Loucy (cell line): ENCODE results near the gene PSMA1.
A peak's percentile ranks its signal among the peaks of the same experiment; 100 is the strongest.

Experiments used
- H2AFZ ChIP-seq: fragments of 200-600 bp; sonication (generic); 2 replicates; pipeline ENCODE4 v1.6.0; 2016; ENCODE audit warnings: antibody characterized with exemption, mild to moderate bottlenecking, low read length, moderate library complexity
- H3F3A ChIP-seq: fragments of 200-600 bp; 2 replicates; pipeline ENCODE4 v1.6.0; 2016; ENCODE audit warnings: antibody characterized with exemption, low read depth, mild to moderate bottlenecking
- H3K27me3 ChIP-seq: fragments of 200-600 bp; sonication (generic); 2 replicates; pipeline ENCODE4 v1.6.1; 2014; ENCODE audit warnings: low read length, mild to moderate bottlenecking; ENCODE audit not compliant: insufficient read depth, poor library complexity, severe bottlenecking
- H3K36me3 ChIP-seq: fragments of 200-600 bp; sonication (generic); 2 replicates; pipeline ENCODE4 v1.6.1; 2016; ENCODE audit warnings: low read length; ENCODE audit not compliant: insufficient read depth
- H3K4me1 ChIP-seq: fragments of 200-600 bp; sonication (generic); 2 replicates; pipeline ENCODE4 v1.5.1; 2014; ENCODE audit warnings: low read length, mild to moderate bottlenecking; ENCODE audit not compliant: insufficient read depth, poor library complexity, severe bottlenecking
- H3K4me2 ChIP-seq: fragments of 200-600 bp; sonication (generic); 2 replicates; pipeline ENCODE4 v1.6.0; 2014; ENCODE audit warnings: antibody characterized with exemption, low read length, low read depth, mild to moderate bottlenecking; ENCODE audit not compliant: poor library complexity, severe bottlenecking
- H3K4me3 ChIP-seq: fragments of 200-600 bp; sonication (generic); 2 replicates; pipeline ENCODE4 v1.5.1; 2014; ENCODE audit warnings: low read length, mild to moderate bottlenecking, mixed read lengths; ENCODE audit not compliant: poor library complexity, severe bottlenecking
- H3K79me2 ChIP-seq: fragments of 200-600 bp; sonication (generic); 2 replicates; pipeline ENCODE4 v1.6.1; 2014; ENCODE audit warnings: low read length; ENCODE audit not compliant: insufficient read depth
- H3K9ac ChIP-seq: fragments of 200-600 bp; sonication (generic); 2 replicates; pipeline ENCODE4 v1.6.0; 2014; ENCODE audit warnings: mild to moderate bottlenecking, low read depth, low read length, moderate library complexity; ENCODE audit not compliant: poor library complexity, severe bottlenecking
- H3K9me2 ChIP-seq: fragments of 200-600 bp; sonication (generic); replicated peaks from 2 replicates; pipeline ENCODE4 v1.6.1; 2016; ENCODE audit warnings: low read depth, low read length, mixed read lengths
- H3K9me3 ChIP-seq: fragments of 200-600 bp; sonication (generic); 2 replicates; pipeline ENCODE4 v1.6.1; 2014; ENCODE audit warnings: mild to moderate bottlenecking, antibody characterized with exemption, low read length, low read depth; ENCODE audit not compliant: insufficient read depth
- H4K20me1 ChIP-seq: fragments of 200-600 bp; sonication (generic); 2 replicates; pipeline ENCODE4 v1.6.0; 2014; ENCODE audit warnings: antibody characterized with exemption, low read length, mild to moderate bottlenecking; ENCODE audit not compliant: insufficient read depth, poor library complexity, severe bottlenecking
- EZH2phosphoT487 ChIP-seq: fragments of 200-600 bp; IDR thresholded peaks from 2 replicates; pipeline ENCODE4 v1.6.1; 2018; ENCODE audit warnings: antibody characterized with exemption, mild to moderate bottlenecking, moderate library complexity, borderline replicate concordance
- TF ChIP-seq, protein P1 (sequence below): fragments of 200-600 bp; sonication (generic); conservative IDR thresholded peaks from 2 replicates; pipeline ENCODE4 v1.5.1; 2014; ENCODE audit warnings: mild to moderate bottlenecking, antibody characterized with exemption, low read length

Gene PSMA1

DNA sequence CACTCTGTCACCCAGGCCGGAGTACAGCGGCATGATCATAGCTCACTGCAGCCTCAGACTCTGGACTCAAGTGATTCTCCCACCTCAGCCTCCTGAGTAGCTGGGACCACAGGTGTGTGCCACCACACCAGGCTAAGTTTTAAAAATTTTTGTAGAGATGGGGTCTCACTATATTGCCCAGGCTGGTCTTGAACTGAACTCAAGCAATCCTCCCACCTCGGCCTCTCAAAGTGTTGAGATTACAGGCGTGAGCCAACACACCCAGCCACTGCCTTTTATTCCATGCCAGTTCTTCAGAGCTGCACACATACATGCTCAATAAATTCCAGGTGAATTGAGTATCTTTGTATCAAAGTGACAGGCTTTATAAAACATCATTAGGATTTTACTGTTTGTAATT is 18.1 kb downstream of the PSMA1 start:
- Histone ChIP-seq H3K9ac (no peak overlapping the region), H3K4me3 (no peak overlapping the region), H3F3A (no peaks in the 10 kb centered on the region), H3K9me2 (no peaks in the 10 kb centered on the region), H2AFZ (no peak overlapping the region), H3K27me3 (no peaks in the 10 kb centered on the region), H3K4me2 (no peak overlapping the region), H3K9me3 (no peaks in the 10 kb centered on the region), H4K20me1 (peaks cover 21% of the 10 kb centered on the region), H3K4me1 (peaks cover 12% of the 10 kb centered on the region), H3K79me2 (peaks cover 23% of the 10 kb centered on the region), H3K36me3 (peaks cover 29% of the 10 kb centered on the region; the same call in 1 of the 2 replicates)
- TF ChIP-seq, protein P1, sequence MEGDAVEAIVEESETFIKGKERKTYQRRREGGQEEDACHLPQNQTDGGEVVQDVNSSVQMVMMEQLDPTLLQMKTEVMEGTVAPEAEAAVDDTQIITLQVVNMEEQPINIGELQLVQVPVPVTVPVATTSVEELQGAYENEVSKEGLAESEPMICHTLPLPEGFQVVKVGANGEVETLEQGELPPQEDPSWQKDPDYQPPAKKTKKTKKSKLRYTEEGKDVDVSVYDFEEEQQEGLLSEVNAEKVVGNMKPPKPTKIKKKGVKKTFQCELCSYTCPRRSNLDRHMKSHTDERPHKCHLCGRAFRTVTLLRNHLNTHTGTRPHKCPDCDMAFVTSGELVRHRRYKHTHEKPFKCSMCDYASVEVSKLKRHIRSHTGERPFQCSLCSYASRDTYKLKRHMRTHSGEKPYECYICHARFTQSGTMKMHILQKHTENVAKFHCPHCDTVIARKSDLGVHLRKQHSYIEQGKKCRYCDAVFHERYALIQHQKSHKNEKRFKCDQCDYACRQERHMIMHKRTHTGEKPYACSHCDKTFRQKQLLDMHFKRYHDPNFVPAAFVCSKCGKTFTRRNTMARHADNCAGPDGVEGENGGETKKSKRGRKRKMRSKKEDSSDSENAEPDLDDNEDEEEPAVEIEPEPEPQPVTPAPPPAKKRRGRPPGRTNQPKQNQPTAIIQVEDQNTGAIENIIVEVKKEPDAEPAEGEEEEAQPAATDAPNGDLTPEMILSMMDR: no peak
- no peak for TF ChIP-seq EZH2phosphoT487

DNA sequence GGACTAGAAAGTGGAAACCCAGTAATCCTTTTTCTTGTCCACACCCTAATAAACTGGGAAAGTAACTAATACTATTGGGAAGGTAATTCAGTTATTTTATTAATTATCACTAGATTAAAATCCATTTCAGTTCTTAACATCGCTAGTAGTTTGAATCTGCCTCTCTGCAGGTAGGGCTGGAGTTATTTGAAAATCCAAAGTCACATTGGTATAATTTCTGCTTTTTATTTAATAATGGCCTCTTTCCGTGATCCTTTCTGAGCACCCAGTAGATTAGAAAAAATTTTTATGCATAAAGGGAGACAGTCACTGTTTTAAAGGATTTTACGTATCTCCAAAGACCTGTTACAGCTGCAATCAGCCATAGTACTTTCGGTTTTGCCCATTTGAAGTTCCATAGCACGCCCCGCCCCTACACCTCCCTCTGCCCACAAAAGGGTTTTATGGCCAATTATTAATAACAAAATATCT is 20.0 kb downstream of the PSMA1 start:
- Histone ChIP-seq H3K4me1 (peaks cover 12% of the 10 kb centered on the region), H3K4me2 (peak overlapping the region; percentile 85), H3K36me3 (peaks cover 18% of the 10 kb centered on the region; the same call in 1 of the 2 replicates), H3K9me2 (no peaks in the 10 kb centered on the region), H2AFZ (peak overlapping the region; percentile 93), H4K20me1 (peaks cover 23% of the 10 kb centered on the region), H3K79me2 (peaks cover 41% of the 10 kb centered on the region), H3F3A (no peaks in the 10 kb centered on the region), H3K27me3 (no peaks in the 10 kb centered on the region), H3K4me3 (peak overlapping the region; percentile 94), H3K9ac (peak overlapping the region; percentile 88), H3K9me3 (no peaks in the 10 kb centered on the region)
- TF ChIP-seq EZH2phosphoT487: no peak
- TF ChIP-seq, protein P1: no peak

DNA sequence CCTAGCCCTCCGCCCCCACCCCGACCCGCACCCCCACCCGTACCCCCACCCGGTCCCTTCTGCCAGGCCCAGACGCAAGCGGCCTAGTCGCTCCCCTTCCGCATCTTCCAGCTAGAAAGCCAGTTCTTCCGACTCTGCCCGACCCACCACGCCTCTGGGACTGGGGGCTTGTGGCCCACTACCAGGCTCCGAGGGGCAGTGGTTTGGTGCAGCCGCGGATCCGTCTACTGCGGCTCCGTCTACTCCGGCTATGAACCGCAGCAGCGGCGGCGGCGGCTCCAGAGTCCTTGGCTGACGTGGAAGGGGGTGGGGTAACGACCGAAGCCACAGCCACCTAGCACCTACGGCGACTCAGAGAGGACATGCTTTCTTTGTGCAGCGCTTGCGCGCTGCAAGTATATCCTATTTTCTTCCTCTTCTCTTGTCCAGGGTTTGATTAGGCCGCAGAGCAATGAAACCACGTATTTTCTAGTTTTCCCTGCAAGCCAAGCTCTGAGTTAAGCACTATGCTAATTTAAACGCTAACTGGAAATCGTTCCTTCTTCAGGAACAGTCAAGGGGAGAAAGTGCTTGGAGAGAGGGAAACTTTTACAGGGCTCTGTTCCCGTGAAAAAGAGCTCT is 20.5 kb downstream of the PSMA1 start, which contains the start of gene COPB1:
Gene COPB1 (minus strand): TSS at position 252 of the 621 bp plus-strand sequence. CDS start 883 bp downstream, outside the sequence.
- no peaks in the 10 kb centered on the region for H3F3A ChIP-seq
- no peaks in the 10 kb centered on the region for H3K27me3 ChIP-seq
- TF ChIP-seq, protein P1: no peak
- TF ChIP-seq EZH2phosphoT487: no peak
- H2AFZ ChIP-seq: peak within 1 kb of the TSS; percentile 93
- peaks cover 15% of the 10 kb centered on the region for H3K4me1 ChIP-seq
- H3K9me3 ChIP-seq: no peaks in the 10 kb centered on the region
- H3K4me3 ChIP-seq: peak within 1 kb of the TSS; percentile 94
- peaks cover 23% of the 10 kb centered on the region for H4K20me1 ChIP-seq
- H3K9me2 ChIP-seq: no peaks in the 10 kb centered on the region
- peaks cover 47% of the 10 kb centered on the region for H3K79me2 ChIP-seq
- peak within 1 kb of the TSS; percentile 88 for H3K9ac ChIP-seq
- peak within 1 kb of the TSS; percentile 99 for H3K4me2 ChIP-seq
- peaks cover 16% of the 10 kb centered on the region; the same call in 1 of the 2 replicates for H3K36me3 ChIP-seq
